NOMO-1 treated with DMSO at 0.1 percent for 48 hours (cell line): ENCODE data around the gene ELFN2.
"Not testable (repeated sequence)": the region's sequence is repeated elsewhere in the genome, so short reads cannot be mapped to it uniquely, and the experiment has no call there.

Experiments used
- DNase-seq: peaks from one replicate; lab custom pipeline; 2025; ENCODE audit not compliant: unreplicated experiment; lab: John Stamatoyannopoulos, UW

Gene ELFN2

DNA sequence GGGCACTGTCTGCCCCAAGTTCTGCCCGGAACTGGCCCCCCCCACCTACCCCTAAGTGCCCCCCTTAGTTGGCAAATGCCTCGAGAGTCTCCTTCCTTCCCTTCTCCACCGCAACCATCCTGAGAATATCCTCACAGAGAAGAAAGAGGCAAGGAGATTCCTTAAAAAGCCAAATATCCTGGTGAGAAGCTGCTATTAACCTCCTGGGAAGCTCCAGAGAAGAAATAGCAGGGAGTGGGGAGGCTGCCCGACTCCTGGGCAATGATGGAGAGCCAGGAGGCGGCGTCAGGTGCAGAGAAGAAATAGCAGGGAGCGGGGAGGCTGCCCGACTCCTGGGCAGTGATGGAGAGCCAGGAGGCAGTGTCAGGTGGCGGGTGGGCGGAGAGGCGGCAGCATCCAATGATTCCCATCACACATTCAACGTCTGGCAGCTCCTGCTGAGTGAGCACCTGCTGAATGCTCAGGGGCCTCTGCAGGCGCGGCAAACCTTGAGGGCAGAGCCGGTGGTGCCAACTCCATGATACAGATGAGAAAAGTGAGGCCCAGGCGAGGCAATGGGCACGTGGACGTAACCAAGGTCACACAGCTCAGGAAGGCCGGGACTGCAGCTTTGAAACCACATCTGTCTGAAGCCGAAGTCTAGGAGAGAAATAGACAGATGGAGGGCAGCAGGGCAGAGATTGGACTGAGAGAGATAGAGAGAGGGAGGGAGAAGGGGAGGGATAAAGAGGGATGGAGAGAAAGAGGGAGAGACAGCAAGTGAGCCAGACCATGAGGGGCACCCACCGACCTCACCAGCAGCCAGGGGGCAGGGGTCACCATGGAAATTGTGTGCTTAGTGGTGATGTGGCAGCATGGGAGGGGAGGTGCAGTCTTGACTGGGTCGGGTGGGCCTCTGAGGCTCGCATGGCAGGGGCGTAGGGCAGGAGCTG is 86.7 kb downstream of the ELFN2 start:
- DNase-seq = no peak

GRCh38 chr22:37338539-37339246 is 88.6 kb downstream of the ELFN2 start:
- DNase-seq = no peak

- no peak for DNase-seq
Observed at GRCh38 chr22:37337204-37337943, 89.9 kb downstream of the ELFN2 start.

DNA sequence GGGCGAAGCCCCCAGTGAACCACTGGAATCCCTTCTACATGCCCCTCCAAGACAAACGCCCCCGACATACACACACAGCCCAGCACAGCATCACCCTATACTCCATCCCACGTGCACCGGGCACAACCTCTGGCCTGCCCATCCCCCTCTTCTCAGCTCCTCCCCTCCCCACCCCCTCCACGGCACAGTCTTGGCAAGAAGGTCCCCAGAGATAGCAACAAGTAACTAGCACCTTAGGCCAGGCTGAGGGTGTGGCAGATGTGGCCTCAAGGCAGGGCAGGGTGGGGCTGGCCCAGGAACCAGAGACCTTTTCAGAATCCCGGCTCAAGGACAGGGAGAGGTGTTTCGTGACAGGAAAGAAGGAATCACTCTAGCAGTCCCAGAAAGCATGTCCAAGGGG is 90.7 kb downstream of the ELFN2 start:
- no peak for DNase-seq

- no peak for DNase-seq
Observed at GRCh38 chr22:37335806-37336199, 91.5 kb downstream of the ELFN2 start.

- DNase-seq = no peak
Observed at GRCh38 chr22:37334859-37335805, 92.1 kb downstream of the ELFN2 start.

DNA sequence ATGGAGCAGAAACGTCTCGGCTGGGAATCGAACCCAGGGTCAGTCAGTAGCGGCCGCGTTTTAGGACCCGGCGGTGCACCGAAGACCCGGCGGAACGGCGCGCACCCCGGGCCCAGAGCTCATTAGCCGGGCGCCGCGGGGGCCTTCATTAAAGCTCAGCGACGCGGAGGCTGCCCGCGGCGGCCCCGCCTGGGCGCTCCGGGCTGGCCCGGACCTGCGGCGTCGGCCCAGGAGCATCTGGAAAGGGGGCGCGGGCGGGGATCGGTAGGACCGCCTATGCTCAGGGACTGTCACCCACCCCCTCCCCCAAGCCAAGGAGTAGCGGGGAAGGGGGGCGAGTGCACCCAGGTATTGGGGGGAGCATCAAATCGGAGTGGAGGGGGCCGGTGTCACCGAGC is 92.8 kb downstream of the ELFN2 start:
- DNase-seq = no peak

DNA sequence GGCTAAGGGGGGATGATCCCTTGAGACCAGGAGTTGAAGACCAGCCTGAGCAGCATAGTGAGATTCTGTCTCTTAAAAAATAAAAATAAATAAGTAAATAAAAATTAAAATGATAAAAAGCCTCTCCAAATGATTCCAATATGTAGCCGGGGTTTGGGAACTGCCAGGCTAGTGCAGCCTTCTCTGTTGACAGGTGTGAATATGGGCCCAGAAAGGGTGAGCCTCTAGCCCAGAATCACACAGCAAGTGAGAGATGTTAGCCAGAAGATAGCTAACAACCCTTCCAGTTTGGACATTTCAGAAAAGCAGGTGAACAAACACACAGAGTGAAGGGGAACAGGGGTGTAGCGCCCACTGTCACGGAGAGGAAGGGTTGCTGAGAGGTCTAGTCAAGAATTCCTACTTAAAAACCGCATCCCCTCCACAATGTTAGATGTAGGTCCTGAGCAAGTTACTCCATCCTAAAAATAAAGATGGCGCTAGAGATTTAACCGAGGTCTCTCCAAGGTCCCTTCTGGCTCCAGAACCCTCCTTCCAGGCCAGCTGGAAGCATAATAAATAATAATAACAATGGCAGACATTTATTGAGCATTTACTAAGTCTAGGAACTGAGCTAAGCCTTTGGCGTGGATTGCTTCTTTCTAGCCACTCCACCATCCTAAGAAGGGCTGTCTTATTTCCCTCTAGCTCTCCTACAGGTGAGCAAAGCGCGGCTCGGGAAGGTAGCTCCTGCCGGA is 93.4 kb downstream of the ELFN2 start:
- no peak for DNase-seq

- peak; percentile 53 for DNase-seq
Observed at GRCh38 chr22:37331856-37332536, 95.3 kb downstream of the ELFN2 start.

DNA sequence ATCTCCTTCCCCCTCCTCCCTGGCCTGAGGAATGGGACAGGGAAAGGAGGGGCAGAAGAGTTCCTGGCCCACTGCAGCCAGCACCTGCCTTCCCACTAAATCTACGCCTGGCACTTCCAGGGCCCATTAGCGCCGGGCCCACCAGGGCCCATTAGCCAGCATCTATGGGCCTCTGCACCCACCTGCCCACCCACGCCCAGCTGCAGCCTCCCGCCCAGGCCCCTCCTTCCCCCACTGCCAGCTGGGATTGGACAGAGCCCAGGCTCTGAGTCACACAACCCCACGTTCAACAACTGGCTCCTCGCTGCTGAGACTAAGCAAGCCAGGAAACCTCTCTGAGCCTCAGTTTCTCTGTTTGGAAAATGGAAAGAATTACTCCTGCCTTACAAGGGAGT is 96.2 kb downstream of the ELFN2 start:
- no peak for DNase-seq

DNA sequence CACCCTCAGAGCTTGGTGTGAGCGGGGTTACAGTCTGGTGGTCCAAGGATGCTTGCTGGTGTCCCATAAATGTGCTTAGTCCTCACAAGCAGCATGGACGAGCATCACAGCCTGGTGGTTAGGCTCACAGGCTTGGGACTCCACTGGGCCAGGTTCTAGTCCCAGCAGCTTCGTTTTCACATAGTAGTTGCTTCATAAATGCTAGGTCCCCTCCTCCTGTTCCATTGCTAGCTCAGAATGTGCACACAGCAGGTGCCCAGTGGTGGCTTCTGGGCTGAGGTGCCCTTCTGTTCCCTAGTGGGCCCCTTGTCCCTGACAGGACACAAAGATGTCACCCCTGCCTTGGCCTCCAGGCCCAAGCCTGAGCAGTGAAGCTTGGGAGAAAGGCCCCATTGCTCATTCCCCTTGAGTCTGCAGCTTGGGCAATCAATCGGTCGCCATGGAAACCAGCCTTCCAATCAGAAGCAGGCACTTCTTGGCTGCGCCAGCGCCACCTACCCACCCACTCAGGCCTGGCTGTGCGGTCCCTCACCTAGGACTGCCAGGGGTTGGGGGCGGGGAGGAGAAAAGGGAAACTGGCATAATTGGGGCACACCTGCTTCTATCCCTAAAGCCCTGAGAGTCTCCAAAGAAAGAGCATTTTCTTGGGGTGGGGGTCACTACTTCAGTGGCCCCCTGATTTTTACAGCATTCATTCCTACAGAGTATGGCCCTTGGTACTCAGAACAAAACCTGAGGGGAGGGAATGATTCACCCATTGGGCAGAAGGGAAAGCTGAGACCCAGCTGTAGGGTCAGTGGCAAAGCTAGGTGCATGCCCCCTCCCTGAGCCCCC is 96.9 kb downstream of the ELFN2 start:
- DNase-seq = peak; percentile 88

- no peak for DNase-seq
Observed at GRCh38 chr22:37329238-37330140, 97.8 kb downstream of the ELFN2 start.

- DNase-seq = not testable (repeated sequence)
Observed at GRCh38 chr22:37328538-37329237, 98.6 kb downstream of the ELFN2 start.

GRCh38 chr22:37328017-37328416 is 99.3 kb downstream of the ELFN2 start:
- no peak for DNase-seq

DNA sequence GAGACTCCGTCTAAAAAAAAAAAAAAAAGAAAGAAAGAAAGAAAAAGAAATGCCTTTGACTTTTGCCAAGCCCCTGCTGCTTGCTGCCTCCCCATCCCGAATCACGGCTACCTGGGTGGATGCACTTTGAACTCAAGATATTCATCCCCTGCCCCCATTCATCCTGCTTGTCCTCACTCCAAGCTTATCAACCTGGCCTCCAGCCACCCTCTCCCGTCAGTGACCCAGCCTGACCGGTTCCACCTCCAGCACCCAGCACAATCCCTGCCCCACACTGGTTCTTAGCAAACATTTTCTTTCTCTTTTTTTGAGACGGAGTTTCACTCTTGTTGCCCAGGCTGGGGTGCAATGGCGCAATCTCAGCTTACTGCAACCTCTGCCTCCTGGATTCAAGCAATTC is 100.6 kb downstream of the ELFN2 start:
- DNase-seq = no peak

DNA sequence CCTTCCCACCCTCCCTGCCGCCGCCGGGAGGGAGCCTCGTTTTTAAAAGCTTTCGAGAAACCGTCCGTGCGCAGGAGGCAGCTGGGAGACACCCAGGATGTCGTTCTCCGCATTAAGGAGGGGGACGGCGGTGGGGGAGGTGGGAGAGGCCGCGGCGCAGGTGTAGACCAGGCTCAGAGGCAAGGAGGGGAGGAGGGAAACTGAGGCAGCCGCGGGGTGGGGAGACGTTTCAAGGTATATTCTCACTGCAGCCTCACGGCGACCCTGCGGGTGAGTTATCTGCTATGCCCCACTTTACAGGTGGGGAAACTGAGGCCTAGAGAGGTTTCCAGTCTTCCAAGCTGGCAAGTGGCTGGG is 102.3 kb downstream of the ELFN2 start:
- DNase-seq = no peak
